K562 (cell line): Measurements from ENCODE around the gene ACSL3. TPM values are rescaled to one million over a fixed set of nuclear protein-coding genes. Genes with fewer than 3 reads are reported as not detected.

Experiments
- DPF2 ChIP-seq: fragments of 450-650 bp; IDR thresholded peaks from 2 replicates; pipeline ENCODE4 v1.6.1; 2016
- FOXK1 ChIP-seq: sonication (generic); formaldehyde crosslinking; IDR thresholded peaks from 2 replicates; pipeline ENCODE4 v1.8.0; 2022; ENCODE audit warnings: missing genetic modification reagents, mild to moderate bottlenecking, borderline replicate concordance
- HNRNPL ChIP-seq: fragments of 200-400 bp; formaldehyde crosslinking; IDR thresholded peaks from 2 replicates; pipeline ENCODE4 v1.6.1; 2017; ENCODE audit warnings: low read depth, mild to moderate bottlenecking, low read length
- MECOM ChIP-seq: fragments of 250-450 bp; sonication (Bioruptor Pico); IDR thresholded peaks from 2 replicates; pipeline ENCODE4 v1.8.0; 2022; ENCODE audit warnings: inconsistent platforms
- MTF1 ChIP-seq: fragments of 250-450 bp; sonication (Bioruptor Pico); IDR thresholded peaks from 2 replicates; pipeline ENCODE4 v1.9.0; 2021; ENCODE audit warnings: moderate library complexity, mild to moderate bottlenecking, inconsistent platforms, borderline replicate concordance
- POLR3A ChIP-seq: IDR thresholded peaks from 2 replicates; pipeline ENCODE4 v1.6.1; 2011; ENCODE audit warnings: borderline replicate concordance, mild to moderate bottlenecking, moderate library complexity; ENCODE audit not compliant: insufficient read length, insufficient read depth; ENCODE audit errors: extremely low read depth
- THRB ChIP-seq: fragments of 450-650 bp; formaldehyde crosslinking; conservative IDR thresholded peaks from 2 replicates; pipeline ENCODE4 v1.4.0; 2022; ENCODE audit warnings: mild to moderate bottlenecking, missing genetic modification characterization
- ZNF41 ChIP-seq: fragments of 250-450 bp; sonication (Bioruptor Pico); conservative IDR thresholded peaks from 2 replicates; pipeline ENCODE4 v1.4.0; 2020; ENCODE audit warnings: mild to moderate bottlenecking
- ZNF449 ChIP-seq: fragments of 250-450 bp; sonication (Bioruptor Pico); IDR thresholded peaks from 2 replicates; pipeline ENCODE4 v1.8.0; 2022; ENCODE audit warnings: moderate library complexity, mild to moderate bottlenecking, inconsistent platforms
- ZNF77 ChIP-seq: fragments of 250-450 bp; sonication (Bioruptor Pico); IDR thresholded peaks from 2 replicates; pipeline ENCODE4 v1.5.0; 2020
- polyA plus RNA-seq, 8 experiments: library from polyadenylated mRNA; depleted of rRNA in 4 of 8; stranded (reverse) in 5 of 8; unstranded in 3 of 8; fragments of >200 nt; fragmentation: Nextera tagmentation in 2 of 8; fragmentation: Illumina TruSeq in 1 of 8; extraction: Ambion mirVana in 2 of 8; extraction: Trizol in 1 of 8; gene quantifications; 2 replicates each; pipeline versions ENCODE4 v1.2.1 to v1.2.3, GENCODE V29; 2011 to 2014; ENCODE audit warnings: inconsistent platforms in 1 of 8, missing spikeins in 1 of 8
- total RNA-seq, 7 experiments: library from RNA; depleted of rRNA in 6 of 7; stranded (reverse); fragments of >200 nt in 6 of 7; fragmentation: Illumina TruSeq in 2 of 7; extraction: Trizol in 2 of 7; gene quantifications; 2 replicates each; pipeline versions ENCODE4 v1.2.1 to v1.2.3, GENCODE V29; 2011 to 2021; ENCODE audit warnings: low replicate concordance in 1 of 7
- TF ChIP-seq, protein P1 (sequence below), 2 experiments: fragments of 450-650 bp in 1 of 2; sonication (generic) in 1 of 2; formaldehyde crosslinking in 1 of 2; IDR thresholded peaks; 2 replicates each; pipeline versions ENCODE4 v1.7.1 to v1.9.0; 2016 to 2022; ENCODE audit warnings: inconsistent platforms in 1 of 2, mild to moderate bottlenecking in 1 of 2, missing genetic modification reagents in 1 of 2
- TF ChIP-seq, protein P2 (sequence below): fragments of 250-450 bp; sonication (Bioruptor Pico); IDR thresholded peaks from 2 replicates; pipeline ENCODE4 v1.5.0; 2020; ENCODE audit warnings: mild to moderate bottlenecking
- TF ChIP-seq, protein P3 (sequence below): fragments of 450-650 bp; IDR thresholded peaks from 2 replicates; pipeline ENCODE4 v1.6.1; 2016

The ACSL3 gene
- total and polyA plus RNA-seq, 9 of the 15 experiments (the other 6 are each of a cell fraction or from before 2014, with no cell fraction given) = 21.3 to 123 (median 85.2) TPM

DNA sequence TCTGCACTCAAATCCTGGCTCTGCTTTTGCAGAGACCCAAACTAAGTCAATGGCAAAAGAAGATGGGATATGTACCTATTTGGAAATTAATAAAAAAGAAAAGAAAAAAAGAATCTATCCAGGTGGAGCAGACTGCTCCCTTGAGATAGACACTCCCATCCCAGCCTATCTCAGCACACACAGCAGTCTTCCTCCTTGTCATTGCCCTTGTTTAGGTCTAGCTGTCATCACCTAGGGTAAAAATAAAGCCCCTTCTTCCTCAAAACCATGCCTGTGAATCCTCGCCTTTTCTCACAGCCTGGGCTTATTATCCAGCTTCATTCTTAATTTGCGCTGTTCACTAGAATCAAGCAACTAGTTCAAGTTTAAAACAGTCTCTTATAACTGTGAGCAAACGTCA, 30.7 kb upstream of the ACSL3 start (continued):
- TF ChIP-seq, protein P1, sequence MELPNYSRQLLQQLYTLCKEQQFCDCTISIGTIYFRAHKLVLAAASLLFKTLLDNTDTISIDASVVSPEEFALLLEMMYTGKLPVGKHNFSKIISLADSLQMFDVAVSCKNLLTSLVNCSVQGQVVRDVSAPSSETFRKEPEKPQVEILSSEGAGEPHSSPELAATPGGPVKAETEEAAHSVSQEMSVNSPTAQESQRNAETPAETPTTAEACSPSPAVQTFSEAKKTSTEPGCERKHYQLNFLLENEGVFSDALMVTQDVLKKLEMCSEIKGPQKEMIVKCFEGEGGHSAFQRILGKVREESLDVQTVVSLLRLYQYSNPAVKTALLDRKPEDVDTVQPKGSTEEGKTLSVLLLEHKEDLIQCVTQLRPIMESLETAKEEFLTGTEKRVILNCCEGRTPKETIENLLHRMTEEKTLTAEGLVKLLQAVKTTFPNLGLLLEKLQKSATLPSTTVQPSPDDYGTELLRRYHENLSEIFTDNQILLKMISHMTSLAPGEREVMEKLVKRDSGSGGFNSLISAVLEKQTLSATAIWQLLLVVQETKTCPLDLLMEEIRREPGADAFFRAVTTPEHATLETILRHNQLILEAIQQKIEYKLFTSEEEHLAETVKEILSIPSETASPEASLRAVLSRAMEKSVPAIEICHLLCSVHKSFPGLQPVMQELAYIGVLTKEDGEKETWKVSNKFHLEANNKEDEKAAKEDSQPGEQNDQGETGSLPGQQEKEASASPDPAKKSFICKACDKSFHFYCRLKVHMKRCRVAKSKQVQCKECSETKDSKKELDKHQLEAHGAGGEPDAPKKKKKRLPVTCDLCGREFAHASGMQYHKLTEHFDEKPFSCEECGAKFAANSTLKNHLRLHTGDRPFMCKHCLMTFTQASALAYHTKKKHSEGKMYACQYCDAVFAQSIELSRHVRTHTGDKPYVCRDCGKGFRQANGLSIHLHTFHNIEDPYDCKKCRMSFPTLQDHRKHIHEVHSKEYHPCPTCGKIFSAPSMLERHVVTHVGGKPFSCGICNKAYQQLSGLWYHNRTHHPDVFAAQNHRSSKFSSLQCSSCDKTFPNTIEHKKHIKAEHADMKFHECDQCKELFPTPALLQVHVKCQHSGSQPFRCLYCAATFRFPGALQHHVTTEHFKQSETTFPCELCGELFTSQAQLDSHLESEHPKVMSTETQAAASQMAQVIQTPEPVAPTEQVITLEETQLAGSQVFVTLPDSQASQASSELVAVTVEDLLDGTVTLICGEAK (IDR thresholded peaks at IDR 0.05) = no peak
- TF ChIP-seq, protein P1 (CRISPR knock-in tag; IDR thresholded peaks at IDR 0.05) = no peak
- TF ChIP-seq ZNF449 (CRISPR knock-in tag) (no peak), MTF1 (CRISPR knock-in tag) (no peak), MECOM (CRISPR knock-in tag) (peak; percentile 20; the same call in 1 of the 2 replicates), ZNF41 (CRISPR knock-in tag) (no peak), DPF2 (peak; percentile 92), THRB (CRISPR knock-in tag) (no peak), POLR3A (no peak), FOXK1 (CRISPR knock-in tag) (no peak), HNRNPL (no peak), ZNF77 (CRISPR knock-in tag) (no peak)
- TF ChIP-seq, protein P2, sequence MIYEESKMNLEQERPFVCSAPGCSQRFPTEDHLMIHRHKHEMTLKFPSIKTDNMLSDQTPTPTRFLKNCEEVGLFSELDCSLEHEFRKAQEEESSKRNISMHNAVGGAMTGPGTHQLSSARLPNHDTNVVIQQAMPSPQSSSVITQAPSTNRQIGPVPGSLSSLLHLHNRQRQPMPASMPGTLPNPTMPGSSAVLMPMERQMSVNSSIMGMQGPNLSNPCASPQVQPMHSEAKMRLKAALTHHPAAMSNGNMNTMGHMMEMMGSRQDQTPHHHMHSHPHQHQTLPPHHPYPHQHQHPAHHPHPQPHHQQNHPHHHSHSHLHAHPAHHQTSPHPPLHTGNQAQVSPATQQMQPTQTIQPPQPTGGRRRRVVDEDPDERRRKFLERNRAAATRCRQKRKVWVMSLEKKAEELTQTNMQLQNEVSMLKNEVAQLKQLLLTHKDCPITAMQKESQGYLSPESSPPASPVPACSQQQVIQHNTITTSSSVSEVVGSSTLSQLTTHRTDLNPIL (CRISPR knock-in tag) = no peak
- TF ChIP-seq, protein P3, sequence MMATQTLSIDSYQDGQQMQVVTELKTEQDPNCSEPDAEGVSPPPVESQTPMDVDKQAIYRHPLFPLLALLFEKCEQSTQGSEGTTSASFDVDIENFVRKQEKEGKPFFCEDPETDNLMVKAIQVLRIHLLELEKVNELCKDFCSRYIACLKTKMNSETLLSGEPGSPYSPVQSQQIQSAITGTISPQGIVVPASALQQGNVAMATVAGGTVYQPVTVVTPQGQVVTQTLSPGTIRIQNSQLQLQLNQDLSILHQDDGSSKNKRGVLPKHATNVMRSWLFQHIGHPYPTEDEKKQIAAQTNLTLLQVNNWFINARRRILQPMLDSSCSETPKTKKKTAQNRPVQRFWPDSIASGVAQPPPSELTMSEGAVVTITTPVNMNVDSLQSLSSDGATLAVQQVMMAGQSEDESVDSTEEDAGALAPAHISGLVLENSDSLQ = peak; percentile 68
